Measurements from ENCODE around the gene MGAT4B.

DNA sequence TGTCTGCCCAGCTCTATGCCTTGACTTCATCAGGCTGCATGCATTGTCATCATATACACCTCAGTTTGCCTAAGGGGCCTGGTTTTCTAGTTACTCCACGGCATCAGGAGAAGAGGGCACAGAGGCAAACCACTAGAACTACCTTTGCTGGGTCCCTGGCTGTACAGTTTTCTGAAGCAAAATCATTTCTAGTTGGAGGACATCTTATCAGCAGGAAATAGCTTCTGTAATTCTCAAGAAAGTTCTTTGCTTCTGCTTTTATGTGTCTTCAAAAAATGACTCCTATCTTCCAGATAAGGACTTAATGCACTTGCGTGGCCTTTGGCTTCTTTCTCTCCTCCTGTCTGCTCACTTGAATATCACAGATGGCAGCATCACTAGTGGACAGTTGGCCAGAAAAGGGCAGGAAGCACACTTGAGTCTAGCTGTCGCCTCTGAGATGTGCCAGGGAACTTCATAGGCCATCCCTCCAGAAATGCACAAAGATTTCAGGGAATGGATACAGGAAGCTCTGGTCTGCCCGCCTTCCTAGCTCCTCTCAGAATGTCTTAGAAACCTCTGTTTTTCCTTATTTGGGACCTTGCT, 35.3 kb downstream of the MGAT4B start:
- TF ChIP-seq CTCF (IDR thresholded peaks at IDR 0.05) (no peak), POLR2A (IDR thresholded peaks at IDR 0.05) (no peak)
